Measurements from ENCODE around the gene SFXN5.

Gene SFXN5

GRCh38 chr2:72936660-72937355 is 134.7 kb downstream of the SFXN5 start:
- no peaks in the 10 kb centered on the region for H3K4me1 ChIP-seq (ENCODE audit: low read depth, poor library complexity, severe bottlenecking)
- H3K27me3 ChIP-seq (ENCODE audit: insufficient read depth, low read depth), result no peaks in the 10 kb centered on the region
- no peaks in the 10 kb centered on the region for H3K36me3 ChIP-seq (ENCODE audit: insufficient read depth)
- no peak for TF ChIP-seq CTCF (conservative IDR thresholded peaks at IDR 0.05; ENCODE audit: low read depth, low read length)
- no peak overlapping the region for H3K27ac ChIP-seq
- no peak overlapping the region for H3K9ac ChIP-seq
- H4K20me1 ChIP-seq (ENCODE audit: insufficient read depth), result no peaks in the 10 kb centered on the region
- no peak overlapping the region for H3K4me2 ChIP-seq
- H3K79me2 ChIP-seq (ENCODE audit: insufficient read depth, low read depth), result no peaks in the 10 kb centered on the region
- H2AFZ ChIP-seq (ENCODE audit: low read depth), result no peak overlapping the region
- H3K4me3 ChIP-seq (IDR thresholded peaks at IDR 0.05; ENCODE audit: insufficient read depth, low read depth, low read length), result no peak overlapping the region

- no peaks in the 10 kb centered on the region for H3K79me2 ChIP-seq (ENCODE audit: insufficient read depth, low read depth)
- TF ChIP-seq CTCF (conservative IDR thresholded peaks at IDR 0.05; ENCODE audit: low read depth, low read length), result no peak
- no peak overlapping the region for H3K9ac ChIP-seq
- no peaks in the 10 kb centered on the region for H3K36me3 ChIP-seq (ENCODE audit: insufficient read depth)
- H3K4me2 ChIP-seq, result no peak overlapping the region
- no peak overlapping the region for H3K4me3 ChIP-seq (IDR thresholded peaks at IDR 0.05; ENCODE audit: insufficient read depth, low read depth, low read length)
- H3K27ac ChIP-seq, result no peak overlapping the region
- no peaks in the 10 kb centered on the region for H3K27me3 ChIP-seq (ENCODE audit: insufficient read depth, low read depth)
- no peaks in the 10 kb centered on the region for H3K4me1 ChIP-seq (ENCODE audit: low read depth, poor library complexity, severe bottlenecking)
- H2AFZ ChIP-seq (ENCODE audit: low read depth), result no peak overlapping the region
- no peaks in the 10 kb centered on the region for H4K20me1 ChIP-seq (ENCODE audit: insufficient read depth)
Measured at GRCh38 chr2:72935611-72935957, 135.9 kb downstream of the SFXN5 start.

GRCh38 chr2:72934683-72935610 is 136.6 kb downstream of the SFXN5 start:
- H4K20me1 ChIP-seq (ENCODE audit: insufficient read depth), result no peaks in the 10 kb centered on the region
- no peaks in the 10 kb centered on the region for H3K4me1 ChIP-seq (ENCODE audit: low read depth, poor library complexity, severe bottlenecking)
- TF ChIP-seq CTCF (conservative IDR thresholded peaks at IDR 0.05; ENCODE audit: low read depth, low read length), result peak; percentile 51
- no peak overlapping the region for H3K4me3 ChIP-seq (IDR thresholded peaks at IDR 0.05; ENCODE audit: insufficient read depth, low read depth, low read length)
- H2AFZ ChIP-seq (ENCODE audit: low read depth), result no peak overlapping the region
- no peak overlapping the region for H3K9ac ChIP-seq
- no peak overlapping the region for H3K27ac ChIP-seq
- H3K27me3 ChIP-seq (ENCODE audit: insufficient read depth, low read depth), result no peaks in the 10 kb centered on the region
- H3K4me2 ChIP-seq, result no peak overlapping the region
- no peaks in the 10 kb centered on the region for H3K36me3 ChIP-seq (ENCODE audit: insufficient read depth)
- H3K79me2 ChIP-seq (ENCODE audit: insufficient read depth, low read depth), result no peaks in the 10 kb centered on the region

- H3K27ac ChIP-seq, result no peak overlapping the region
- H2AFZ ChIP-seq (ENCODE audit: low read depth), result no peak overlapping the region
- H4K20me1 ChIP-seq (ENCODE audit: insufficient read depth), result no peaks in the 10 kb centered on the region
- H3K9ac ChIP-seq, result no peak overlapping the region
- no peaks in the 10 kb centered on the region for H3K36me3 ChIP-seq (ENCODE audit: insufficient read depth)
- H3K4me3 ChIP-seq (IDR thresholded peaks at IDR 0.05; ENCODE audit: insufficient read depth, low read depth, low read length), result no peak overlapping the region
- H3K4me1 ChIP-seq (ENCODE audit: low read depth, poor library complexity, severe bottlenecking), result no peaks in the 10 kb centered on the region
- no peaks in the 10 kb centered on the region for H3K27me3 ChIP-seq (ENCODE audit: insufficient read depth, low read depth)
- H3K4me2 ChIP-seq, result no peak overlapping the region
- no peaks in the 10 kb centered on the region for H3K79me2 ChIP-seq (ENCODE audit: insufficient read depth, low read depth)
- TF ChIP-seq CTCF (conservative IDR thresholded peaks at IDR 0.05; ENCODE audit: low read depth, low read length), result no peak
Measured at GRCh38 chr2:72933646-72934151, 137.8 kb downstream of the SFXN5 start.

Data from KMS-11 (cell line).